NB4 (cell line): ENCODE results near the gene KCNN2.

ENCODE experiments used
- TF ChIP-seq, protein P1 (sequence below): IDR thresholded peaks from 2 replicates; pipeline ENCODE4 v1.6.1; 2011; ENCODE audit warnings: low read depth, low read length
- TF ChIP-seq, protein P2 (sequence below): IDR thresholded peaks from one replicate; pipeline ENCODE4 v1.5.1; 2012; ENCODE audit warnings: low read depth, low read length

DNA sequence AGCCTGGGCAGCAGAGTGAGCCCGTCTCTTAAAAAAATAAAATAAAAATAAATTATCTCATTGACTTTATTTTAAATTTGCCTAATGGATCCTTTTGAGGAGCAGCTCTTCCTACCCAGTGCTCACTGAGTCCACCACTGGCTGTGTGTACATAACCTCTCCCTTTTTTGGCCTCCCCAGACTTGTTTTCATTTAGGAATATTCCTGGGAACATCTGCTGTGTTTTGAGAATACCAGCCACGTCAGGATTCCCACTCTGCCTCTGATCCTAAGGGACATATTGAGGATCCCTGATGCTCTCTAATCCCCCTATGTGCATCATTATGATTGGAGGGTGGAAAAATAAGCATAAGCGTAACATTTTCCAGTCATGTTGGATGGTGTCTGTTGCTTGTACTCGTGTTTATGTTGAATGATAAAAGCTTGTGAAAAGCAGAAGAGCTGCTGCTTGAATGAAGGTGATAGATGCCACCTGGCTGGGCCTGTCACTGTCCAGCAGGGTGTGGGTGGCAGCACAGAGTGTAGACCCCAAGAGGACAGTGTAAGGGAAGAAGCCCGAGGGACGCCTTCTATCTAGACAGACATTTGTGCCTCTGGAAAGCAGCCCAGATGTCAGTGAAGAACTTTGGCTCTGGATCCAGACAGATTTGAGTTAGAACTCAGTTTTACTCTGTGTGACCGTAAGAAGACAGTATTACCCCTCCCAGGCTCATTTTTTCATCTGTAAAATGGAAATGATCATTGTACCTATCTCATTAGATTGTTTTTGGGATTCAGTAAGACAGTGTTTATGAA is 15.4 kb downstream of the KCNN2 start:
- TF ChIP-seq, protein P1, sequence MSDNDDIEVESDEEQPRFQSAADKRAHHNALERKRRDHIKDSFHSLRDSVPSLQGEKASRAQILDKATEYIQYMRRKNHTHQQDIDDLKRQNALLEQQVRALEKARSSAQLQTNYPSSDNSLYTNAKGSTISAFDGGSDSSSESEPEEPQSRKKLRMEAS = no peak
- TF ChIP-seq, protein P2, sequence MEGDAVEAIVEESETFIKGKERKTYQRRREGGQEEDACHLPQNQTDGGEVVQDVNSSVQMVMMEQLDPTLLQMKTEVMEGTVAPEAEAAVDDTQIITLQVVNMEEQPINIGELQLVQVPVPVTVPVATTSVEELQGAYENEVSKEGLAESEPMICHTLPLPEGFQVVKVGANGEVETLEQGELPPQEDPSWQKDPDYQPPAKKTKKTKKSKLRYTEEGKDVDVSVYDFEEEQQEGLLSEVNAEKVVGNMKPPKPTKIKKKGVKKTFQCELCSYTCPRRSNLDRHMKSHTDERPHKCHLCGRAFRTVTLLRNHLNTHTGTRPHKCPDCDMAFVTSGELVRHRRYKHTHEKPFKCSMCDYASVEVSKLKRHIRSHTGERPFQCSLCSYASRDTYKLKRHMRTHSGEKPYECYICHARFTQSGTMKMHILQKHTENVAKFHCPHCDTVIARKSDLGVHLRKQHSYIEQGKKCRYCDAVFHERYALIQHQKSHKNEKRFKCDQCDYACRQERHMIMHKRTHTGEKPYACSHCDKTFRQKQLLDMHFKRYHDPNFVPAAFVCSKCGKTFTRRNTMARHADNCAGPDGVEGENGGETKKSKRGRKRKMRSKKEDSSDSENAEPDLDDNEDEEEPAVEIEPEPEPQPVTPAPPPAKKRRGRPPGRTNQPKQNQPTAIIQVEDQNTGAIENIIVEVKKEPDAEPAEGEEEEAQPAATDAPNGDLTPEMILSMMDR = no peak
